ENCODE data around the gene PSORS1C1. TPM values are rescaled to one million over a fixed set of nuclear protein-coding genes. Genes with fewer than 3 reads are reported as not detected.

The PSORS1C1 gene
- total RNA-seq, 6 experiments from 2014 or later, result 0.07 to 0.42 TPM; not detected in 4

DNA sequence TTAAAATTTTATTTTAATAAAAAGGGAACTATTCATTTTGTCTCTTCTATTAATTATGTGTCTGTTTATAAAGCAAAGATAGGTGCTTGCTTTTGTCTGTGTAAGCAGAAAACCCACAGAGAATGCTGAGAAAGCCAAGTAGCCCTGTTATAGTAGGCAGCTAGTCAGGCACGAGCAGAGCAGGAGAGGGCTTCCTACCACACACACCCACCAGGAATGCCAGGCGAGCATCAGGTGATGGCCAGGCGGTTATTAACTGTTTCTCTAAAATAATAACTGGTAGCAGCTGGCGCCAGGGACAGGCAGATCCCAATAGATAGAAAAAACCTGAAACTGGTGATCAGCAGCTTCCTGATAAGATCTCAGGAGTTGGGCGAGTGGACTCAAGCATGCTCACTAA, 17.9 kb upstream of the PSORS1C1 start:
- H3K9me3 ChIP-seq, result no peaks in the 10 kb centered on the region
- ATAC-seq (no peak), DNase-seq (no peak)
- H3K4me3 ChIP-seq, result no peak overlapping the region
- 70% methylated on average over 5 of the region's 5 CpGs for WGBS (ENCODE audit: insufficient coverage, low coverage, low lambda C conversion rate, missing lambda C conversion rate)
- TF ChIP-seq, protein P1, sequence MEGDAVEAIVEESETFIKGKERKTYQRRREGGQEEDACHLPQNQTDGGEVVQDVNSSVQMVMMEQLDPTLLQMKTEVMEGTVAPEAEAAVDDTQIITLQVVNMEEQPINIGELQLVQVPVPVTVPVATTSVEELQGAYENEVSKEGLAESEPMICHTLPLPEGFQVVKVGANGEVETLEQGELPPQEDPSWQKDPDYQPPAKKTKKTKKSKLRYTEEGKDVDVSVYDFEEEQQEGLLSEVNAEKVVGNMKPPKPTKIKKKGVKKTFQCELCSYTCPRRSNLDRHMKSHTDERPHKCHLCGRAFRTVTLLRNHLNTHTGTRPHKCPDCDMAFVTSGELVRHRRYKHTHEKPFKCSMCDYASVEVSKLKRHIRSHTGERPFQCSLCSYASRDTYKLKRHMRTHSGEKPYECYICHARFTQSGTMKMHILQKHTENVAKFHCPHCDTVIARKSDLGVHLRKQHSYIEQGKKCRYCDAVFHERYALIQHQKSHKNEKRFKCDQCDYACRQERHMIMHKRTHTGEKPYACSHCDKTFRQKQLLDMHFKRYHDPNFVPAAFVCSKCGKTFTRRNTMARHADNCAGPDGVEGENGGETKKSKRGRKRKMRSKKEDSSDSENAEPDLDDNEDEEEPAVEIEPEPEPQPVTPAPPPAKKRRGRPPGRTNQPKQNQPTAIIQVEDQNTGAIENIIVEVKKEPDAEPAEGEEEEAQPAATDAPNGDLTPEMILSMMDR (IDR thresholded peaks at IDR 0.05), result no peak
- TF ChIP-seq POLR2A (IDR thresholded peaks at IDR 0.05), result no peak
- H3K4me1 ChIP-seq, result no peaks in the 10 kb centered on the region
- no peak overlapping the region for H3K27ac ChIP-seq
- no peaks in the 10 kb centered on the region for H3K27me3 ChIP-seq
- no peaks in the 10 kb centered on the region for H3K36me3 ChIP-seq
- intact Hi-C loops (cut with DNase I), result no loop called here

DNA sequence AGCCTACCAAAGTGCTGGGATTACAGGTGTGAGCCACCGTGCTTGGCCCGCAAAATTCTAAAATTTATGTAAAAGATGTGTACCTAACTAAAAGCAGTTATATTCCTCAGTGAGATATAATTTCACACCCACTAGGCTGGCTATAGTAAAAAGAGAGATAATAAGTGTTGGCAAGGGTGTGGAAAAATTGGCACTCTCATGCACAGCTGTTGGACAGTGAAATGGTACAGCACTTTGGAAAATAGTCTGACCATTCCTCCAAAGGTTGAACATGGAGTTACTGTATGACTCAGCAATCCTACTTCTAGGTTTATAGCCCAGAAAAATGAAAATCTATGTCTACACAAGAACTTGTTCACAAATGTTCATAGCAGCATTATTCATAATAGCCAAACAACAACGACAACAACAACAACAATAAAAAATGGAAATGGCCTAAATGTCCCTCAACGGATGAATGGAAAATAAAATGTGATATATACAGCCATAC, 16.1 kb upstream of the PSORS1C1 start:
- H3K4me1 ChIP-seq, result no peaks in the 10 kb centered on the region
- no peak overlapping the region for H3K4me3 ChIP-seq
- ATAC-seq, result no peak
- DNase-seq, result no peak
- H3K9me3 ChIP-seq, result no peaks in the 10 kb centered on the region
- TF ChIP-seq POLR2A (IDR thresholded peaks at IDR 0.05), result no peak
- TF ChIP-seq, protein P1 (IDR thresholded peaks at IDR 0.05), result no peak
- H3K27me3 ChIP-seq, result no peaks in the 10 kb centered on the region
- 93% methylated on average over 4 of the region's 4 CpGs for WGBS (ENCODE audit: insufficient coverage, low coverage, low lambda C conversion rate, missing lambda C conversion rate)
- no peaks in the 10 kb centered on the region for H3K36me3 ChIP-seq
- H3K27ac ChIP-seq, result no peak overlapping the region
- intact Hi-C loops (cut with DNase I), result no loop called here

DNA sequence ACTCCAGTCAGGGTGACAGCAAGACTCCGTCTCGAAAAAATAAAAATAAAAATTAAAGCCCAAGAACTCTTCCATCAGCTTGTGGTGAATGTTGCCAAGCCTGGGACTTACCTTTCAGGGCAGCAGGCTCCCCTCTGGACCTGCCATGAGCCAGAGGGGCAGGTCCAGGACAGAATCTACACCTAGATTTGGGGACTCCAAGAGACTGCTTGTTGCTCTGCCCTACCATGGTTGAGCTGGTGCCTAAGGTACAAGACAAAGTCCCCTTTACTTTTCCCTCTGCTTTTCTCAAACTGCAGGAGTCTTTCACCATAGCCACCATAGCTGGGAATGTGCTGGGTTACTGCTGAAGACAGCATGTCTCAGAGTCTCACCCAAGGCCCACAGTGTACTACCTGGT, 11.5 kb upstream of the PSORS1C1 start:
- DNase-seq, result no peak

DNA sequence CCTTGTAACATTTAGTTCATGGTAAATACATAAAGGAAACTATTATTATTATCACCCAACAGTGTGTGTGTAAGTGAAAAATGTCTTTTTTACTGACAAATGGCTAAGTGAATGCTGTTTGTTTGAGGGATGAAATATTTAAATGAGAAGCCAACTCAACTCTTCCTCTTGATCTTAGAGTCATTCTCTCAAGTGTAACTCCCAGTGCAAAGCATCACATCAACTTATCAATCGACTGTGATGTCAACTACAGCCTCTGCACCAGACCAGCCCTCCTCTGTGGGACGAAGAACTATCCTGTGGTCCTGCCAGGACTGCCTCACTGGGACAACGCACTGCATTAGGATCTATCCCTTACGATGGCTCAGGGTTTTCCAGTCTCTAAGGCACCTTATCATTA, 7.5 kb upstream of the PSORS1C1 start:
- no peak overlapping the region for H3K4me3 ChIP-seq
- H3K4me1 ChIP-seq, result no peaks in the 10 kb centered on the region
- intact Hi-C loops (cut with DNase I), result no loop called here
- H3K27me3 ChIP-seq, result no peaks in the 10 kb centered on the region
- DNase-seq, result no peak
- no peaks in the 10 kb centered on the region for H3K36me3 ChIP-seq
- H3K27ac ChIP-seq, result no peak overlapping the region
- no peak for ATAC-seq
- TF ChIP-seq, protein P1 (IDR thresholded peaks at IDR 0.05), result no peak
- TF ChIP-seq POLR2A (IDR thresholded peaks at IDR 0.05), result no peak
- no peaks in the 10 kb centered on the region for H3K9me3 ChIP-seq
- 54% methylated on average over 3 of the region's 4 CpGs for WGBS (ENCODE audit: insufficient coverage, low coverage, low lambda C conversion rate, missing lambda C conversion rate)

More for the DNA sequence above, 11.5 kb upstream of the PSORS1C1 start:
- no peaks in the 10 kb centered on the region for H3K36me3 ChIP-seq
- WGBS (ENCODE audit: insufficient coverage, low coverage, low lambda C conversion rate, missing lambda C conversion rate), result no CpG with 5 or more reads among the region's 2 CpGs
- no peaks in the 10 kb centered on the region for H3K4me1 ChIP-seq
- no peak for ATAC-seq
- H3K27me3 ChIP-seq, result no peaks in the 10 kb centered on the region
- intact Hi-C loops (cut with DNase I), result no loop called here
- no peaks in the 10 kb centered on the region for H3K9me3 ChIP-seq
- H3K27ac ChIP-seq, result no peak overlapping the region
- no peak overlapping the region for H3K4me3 ChIP-seq
- TF ChIP-seq, protein P1 (IDR thresholded peaks at IDR 0.05), result no peak
- no peak for TF ChIP-seq POLR2A (IDR thresholded peaks at IDR 0.05)
